ENCODE data around the gene AKR1B15.

The AKR1B15 gene

GRCh38 chr7:134618756-134619530, 70.0 kb downstream of the AKR1B15 start:
- DNase-seq (ENCODE audit: low spot score) = peak; percentile 49

GRCh38 chr7:134619627-134620331, 70.9 kb downstream of the AKR1B15 start:
- peak; percentile 63 for DNase-seq (ENCODE audit: low spot score)

- DNase-seq (ENCODE audit: low spot score) = no peak
Observed at GRCh38 chr7:134622303-134622995, 73.5 kb downstream of the AKR1B15 start.

GRCh38 chr7:134623193-134623592, 74.3 kb downstream of the AKR1B15 start:
- no peak for DNase-seq (ENCODE audit: low spot score)

- peak; percentile 67 for DNase-seq (ENCODE audit: low spot score)
Observed at GRCh38 chr7:134625550-134625949, 76.6 kb downstream of the AKR1B15 start.

- DNase-seq (ENCODE audit: low spot score) = no peak
Observed at GRCh38 chr7:134627109-134627774, 78.3 kb downstream of the AKR1B15 start.

GRCh38 chr7:134627775-134628153, 78.9 kb downstream of the AKR1B15 start:
- DNase-seq (ENCODE audit: low spot score) = no peak

- DNase-seq (ENCODE audit: low spot score) = no peak
Observed at GRCh38 chr7:134629445-134629844, 80.5 kb downstream of the AKR1B15 start.

Measured in AG20443 (cell line).